GM19372 (cell line): ENCODE results near the gene ARSG.
A peak's percentile ranks its signal among the peaks of the same experiment; 100 is the strongest.
"Not testable (repeated sequence)": the region's sequence is repeated elsewhere in the genome, so short reads cannot be mapped to it uniquely, and the experiment has no call there.

ENCODE experiments used
- ATAC-seq: cut with Tn5 transposase; IDR thresholded peaks from one replicate; pipeline ENCODE4 v1.9.1; 2021; ENCODE audit warnings: mild to moderate bottlenecking, low read depth, moderate library complexity; ENCODE audit not compliant: unreplicated experiment

ARSG gene

GRCh38 chr17:68290955-68291835, at the start of gene ARSG, which contains the start of gene SLC16A6:
Gene ARSG, plus strand, starts transcription at chr17:68291495. Its CDS starts 15,999 bp downstream, at chr17:68307494.
Gene SLC16A6, minus strand, starts transcription at chr17:68291127. Its CDS starts 12,807 bp downstream, at chr17:68278320.
- peak; percentile 48 for ATAC-seq

GRCh38 chr17:68246271-68247028, 44.8 kb upstream of the ARSG start:
- no peak for ATAC-seq

- peak; percentile 89 for ATAC-seq
Measured at GRCh38 chr17:68247445-68248198, 43.7 kb upstream of the ARSG start, which contains the start of gene AMZ2. Gene AMZ2, plus strand, starts transcription at chr17:68248043. Its CDS starts 2,145 bp downstream, at chr17:68250188.

- no peak for ATAC-seq
Measured at GRCh38 chr17:68248199-68248825, 43.0 kb upstream of the ARSG start.

- ATAC-seq: no peak
Measured at GRCh38 chr17:68248891-68249290, 42.4 kb upstream of the ARSG start.

- ATAC-seq: no peak
Measured at GRCh38 chr17:68249354-68249765, 41.9 kb upstream of the ARSG start.

GRCh38 chr17:68253426-68253825, 37.9 kb upstream of the ARSG start:
- not testable (repeated sequence) for ATAC-seq

- no peak for ATAC-seq
Measured at GRCh38 chr17:68255151-68255550, 36.1 kb upstream of the ARSG start.

GRCh38 chr17:68255731-68256538, 35.4 kb upstream of the ARSG start:
- no peak for ATAC-seq

- ATAC-seq: not testable (repeated sequence)
Measured at GRCh38 chr17:68256701-68257100, 34.6 kb upstream of the ARSG start.

GRCh38 chr17:68257934-68258333, 33.4 kb upstream of the ARSG start:
- no peak for ATAC-seq

GRCh38 chr17:68258890-68259647, 32.2 kb upstream of the ARSG start:
- peak; percentile 89 for ATAC-seq

- not testable (repeated sequence) for ATAC-seq
Measured at GRCh38 chr17:68259648-68259951, 31.7 kb upstream of the ARSG start.

- ATAC-seq: no peak
Measured at GRCh38 chr17:68260051-68260762, 31.1 kb upstream of the ARSG start.

- not testable (repeated sequence) for ATAC-seq
Measured at GRCh38 chr17:68262467-68262866, 28.8 kb upstream of the ARSG start.

GRCh38 chr17:68263101-68263681, 28.1 kb upstream of the ARSG start:
- ATAC-seq: peak; percentile 45

- ATAC-seq: not testable (repeated sequence)
Measured at GRCh38 chr17:68265833-68266232, 25.5 kb upstream of the ARSG start.

- ATAC-seq: no peak
Measured at GRCh38 chr17:68273722-68274121, 17.6 kb upstream of the ARSG start.
